H9 (cell line): ENCODE measurements around the gene FITM2. TPM values are rescaled to one million over a fixed set of nuclear protein-coding genes. Genes with fewer than 3 reads are reported as not detected.
A peak's percentile ranks its signal among the peaks of the same experiment; 100 is the strongest.

Source experiments
- DNase-seq: peaks from one replicate; pipeline ENCODE4 v3.0.0-alpha.2; 2017
- H2AFZ ChIP-seq: one replicate; pipeline ENCODE4 v1.6.1; 2013; ENCODE audit warnings: mild to moderate bottlenecking, low read length, control low read depth, moderate library complexity
- H2AK5ac ChIP-seq: 2 replicates; pipeline ENCODE4 v1.6.1; 2013; ENCODE audit warnings: low read length, control low read depth, mixed read lengths; ENCODE audit not compliant: insufficient read length
- H2BK120ac ChIP-seq: one replicate; pipeline ENCODE4 v1.6.1; 2013; ENCODE audit warnings: low read depth, mild to moderate bottlenecking, low read length, control low read depth, inconsistent platforms; ENCODE audit not compliant: poor library complexity, severe bottlenecking
- H2BK12ac ChIP-seq: 2 replicates; pipeline ENCODE4 v1.6.1; 2013; ENCODE audit warnings: low read length, control low read depth, mixed read lengths, low read depth; ENCODE audit not compliant: insufficient read length
- H2BK15ac ChIP-seq: 2 replicates; pipeline ENCODE4 v1.6.1; 2013; ENCODE audit warnings: low read depth, low read length, control low read depth
- H2BK20ac ChIP-seq: one replicate; pipeline ENCODE4 v1.6.1; 2013; ENCODE audit warnings: low read depth, mild to moderate bottlenecking, low read length, control low read depth, inconsistent platforms; ENCODE audit not compliant: poor library complexity, severe bottlenecking
- H2BK5ac ChIP-seq: 2 replicates; pipeline ENCODE4 v1.6.1; 2013; ENCODE audit warnings: low read length, control low read depth, mixed read lengths; ENCODE audit not compliant: insufficient read length
- H3K14ac ChIP-seq: 2 replicates; pipeline ENCODE4 v1.6.1; 2013; ENCODE audit warnings: low read length, control low read depth; ENCODE audit not compliant: insufficient read depth
- H3K18ac ChIP-seq: 2 replicates; pipeline ENCODE4 v1.6.1; 2013; ENCODE audit warnings: low read depth, mild to moderate bottlenecking, mixed read lengths, low read length, control low read depth; ENCODE audit not compliant: insufficient read length
- H3K23ac ChIP-seq: 2 replicates; pipeline ENCODE4 v1.6.1; 2013; ENCODE audit warnings: low read length, control low read depth, mixed read lengths, low read depth; ENCODE audit not compliant: insufficient read length
- H3K23me2 ChIP-seq: 2 replicates; pipeline ENCODE4 v1.6.1; 2013; ENCODE audit warnings: low read depth, mild to moderate bottlenecking, mixed read lengths, low read length, control low read depth; ENCODE audit not compliant: insufficient read length, poor library complexity, severe bottlenecking
- H3K27ac ChIP-seq: 2 replicates; pipeline ENCODE4 v1.5.1; 2013; ENCODE audit warnings: low read length, control low read depth, mixed read lengths, low read depth; ENCODE audit not compliant: insufficient read length
- H3K27me3 ChIP-seq: 2 replicates; pipeline ENCODE4 v1.6.1; 2013; ENCODE audit warnings: low read length, control low read depth, inconsistent platforms; ENCODE audit not compliant: insufficient read depth
- H3K4ac ChIP-seq: 2 replicates; pipeline ENCODE4 v1.6.1; 2013; ENCODE audit warnings: low read depth, mild to moderate bottlenecking, control low read depth, inconsistent platforms, low read length, moderate library complexity
- H3K4me1 ChIP-seq: 2 replicates; pipeline ENCODE4 v1.6.1; 2013; ENCODE audit warnings: low read length, control low read depth, inconsistent platforms; ENCODE audit not compliant: insufficient read depth
- H3K4me2 ChIP-seq: 2 replicates; pipeline ENCODE4 v1.6.1; 2013; ENCODE audit warnings: low read length, control low read depth, mixed read lengths; ENCODE audit not compliant: insufficient read length, insufficient read depth
- H3K56ac ChIP-seq: 2 replicates; pipeline ENCODE4 v1.6.1; 2013; ENCODE audit warnings: low read depth, mild to moderate bottlenecking, mixed read lengths, low read length, control low read depth; ENCODE audit not compliant: insufficient read length
- H3K79me1 ChIP-seq: 2 replicates; pipeline ENCODE4 v1.6.1; 2013; ENCODE audit warnings: low read depth, mild to moderate bottlenecking, moderate library complexity, low read length, control low read depth, inconsistent platforms; ENCODE audit not compliant: insufficient read depth, poor library complexity, severe bottlenecking
- H3K79me2 ChIP-seq: 2 replicates; pipeline ENCODE4 v1.6.1; 2013; ENCODE audit warnings: low read length, control low read depth, inconsistent platforms; ENCODE audit not compliant: insufficient read depth
- H3K9ac ChIP-seq: 2 replicates; pipeline ENCODE4 v1.6.1; 2013; ENCODE audit warnings: low read length, control low read depth, mixed read lengths; ENCODE audit not compliant: insufficient read length; ENCODE audit errors: extremely low read depth
- H3K9me3 ChIP-seq: one replicate; pipeline ENCODE4 v1.6.1; 2013; ENCODE audit warnings: low read depth, low read length, inconsistent platforms; ENCODE audit not compliant: control insufficient read depth
- H3T11ph ChIP-seq: one replicate; pipeline ENCODE4 v1.6.1; 2013; ENCODE audit warnings: mild to moderate bottlenecking, low read length, control low read depth, inconsistent platforms
- H4K20me1 ChIP-seq: one replicate; pipeline ENCODE4 v1.6.1; 2013; ENCODE audit not compliant: control insufficient read depth, insufficient read length, insufficient read depth
- H4K5ac ChIP-seq: 2 replicates; pipeline ENCODE4 v1.6.1; 2013; ENCODE audit warnings: low read depth, mild to moderate bottlenecking, mixed read lengths, low read length, control low read depth; ENCODE audit not compliant: insufficient read length
- H4K8ac ChIP-seq: replicated peaks from 2 replicates; pipeline ENCODE4 v1.6.1; 2013; ENCODE audit warnings: low read length, control low read depth, mixed read lengths, low read depth; ENCODE audit not compliant: insufficient read length
- H4K91ac ChIP-seq: 2 replicates; pipeline ENCODE4 v1.6.1; 2013; ENCODE audit warnings: low read depth, mild to moderate bottlenecking, moderate library complexity, mixed read lengths, low read length, control low read depth; ENCODE audit not compliant: insufficient read length
- H3K27ac Mint-ChIP-seq, 3 experiments: 2 replicates in 2 of 3; 3 replicates in 1 of 3; pipeline ENCODE4 v1.8.0; 2020 to 2021; ENCODE audit warnings: mixed read lengths in 3 of 3, mild to moderate bottlenecking in 1 of 3, moderate library complexity in 1 of 3
- H3K27me3 Mint-ChIP-seq: 2 replicates; pipeline ENCODE4 v1.8.0; 2021; ENCODE audit warnings: low read depth, mild to moderate bottlenecking, moderate library complexity, mixed read lengths
- H3K36me3 Mint-ChIP-seq, 3 experiments: 2 replicates in 2 of 3; 3 replicates in 1 of 3; pipeline ENCODE4 v1.8.0; 2020 to 2021; ENCODE audit warnings: low read depth in 3 of 3, mixed read lengths in 3 of 3; ENCODE audit not compliant: insufficient read depth in 1 of 3
- H3K4me1 Mint-ChIP-seq, 2 experiments: 2 replicates each; pipeline ENCODE4 v1.8.0; 2020; ENCODE audit warnings: mixed read lengths in 2 of 2
- H3K4me3 Mint-ChIP-seq, 2 experiments: 2 replicates in 1 of 2; 3 replicates in 1 of 2; pipeline ENCODE4 v1.8.0; 2020 to 2021; ENCODE audit warnings: mild to moderate bottlenecking in 2 of 2, mixed read lengths in 2 of 2, moderate library complexity in 1 of 2
- H3K9me3 Mint-ChIP-seq, 2 experiments: 2 replicates in 1 of 2; 3 replicates in 1 of 2; pipeline ENCODE4 v1.8.0; 2020; ENCODE audit warnings: mild to moderate bottlenecking in 2 of 2, mixed read lengths in 2 of 2, moderate library complexity in 1 of 2
- WGBS: extraction: QIAGEN DNeasy Blood & Tissue Kit; methylation state at CpG from one replicate; pipeline ENCODE4 v1.1.7; 2013; ENCODE audit warnings: missing lambda C conversion rate, low lambda C conversion rate, mixed read lengths; ENCODE audit not compliant: insufficient read length; ENCODE audit errors: extremely low coverage; 5-methylcytosine and 5-hydroxymethylcytosine counted together
- total RNA-seq: library from RNA; stranded (reverse); gene quantifications from 2 replicates; pipeline ENCODE4 v1.2.1, GENCODE V29; 2021
- TF ChIP-seq, protein P1 (sequence below): fragments of 200-600 bp; sonication (generic); conservative IDR thresholded peaks from 3 replicates; pipeline ENCODE4 v1.8.0; 2021; ENCODE audit warnings: antibody characterized with exemption, mild to moderate bottlenecking

The FITM2 gene
- total RNA-seq, 1 experiment from 2014 or later: 1.7 TPM

DNA sequence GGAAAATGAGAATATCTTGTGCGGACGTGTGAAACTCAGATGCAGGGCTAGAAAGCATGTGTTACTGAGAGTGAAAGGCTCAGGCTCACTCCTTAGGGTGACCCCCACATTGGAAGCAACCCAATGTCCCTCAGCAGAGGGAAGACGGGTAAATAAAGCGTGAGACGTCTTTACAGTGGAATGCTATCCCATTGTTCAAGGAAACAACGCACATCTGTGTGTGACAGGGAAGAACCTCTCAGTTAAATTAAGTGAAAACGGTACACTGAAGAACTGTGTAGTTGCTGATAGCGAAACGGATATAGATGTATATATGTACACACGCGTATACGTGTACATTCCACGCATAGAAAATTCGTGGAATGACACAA, 45.3 kb upstream of the FITM2 start:
- H3K18ac ChIP-seq: no peak overlapping the region
- no peaks in the 10 kb centered on the region for H3K79me1 ChIP-seq
- no peak overlapping the region for H3K23ac ChIP-seq
- no peak overlapping the region for H2BK20ac ChIP-seq
- no peak overlapping the region for H2AFZ ChIP-seq
- H3K9me3 ChIP-seq: no peaks in the 10 kb centered on the region
- Mint-ChIP-seq H3K27ac (no peak overlapping the region), H3K36me3 (no peaks in the 10 kb centered on the region), H3K27me3 (peaks cover 2% of the 10 kb centered on the region), H3K4me3 (no peak overlapping the region), H3K4me1 (peaks cover 6 to 15% of the 10 kb centered on the region in 2 experiments; a peak in 3 of 4 replicates), H3K9me3 (no peaks in the 10 kb centered on the region; a peak in 1 of 5 replicates)
- H3K27ac ChIP-seq: no peak overlapping the region
- TF ChIP-seq, protein P1, sequence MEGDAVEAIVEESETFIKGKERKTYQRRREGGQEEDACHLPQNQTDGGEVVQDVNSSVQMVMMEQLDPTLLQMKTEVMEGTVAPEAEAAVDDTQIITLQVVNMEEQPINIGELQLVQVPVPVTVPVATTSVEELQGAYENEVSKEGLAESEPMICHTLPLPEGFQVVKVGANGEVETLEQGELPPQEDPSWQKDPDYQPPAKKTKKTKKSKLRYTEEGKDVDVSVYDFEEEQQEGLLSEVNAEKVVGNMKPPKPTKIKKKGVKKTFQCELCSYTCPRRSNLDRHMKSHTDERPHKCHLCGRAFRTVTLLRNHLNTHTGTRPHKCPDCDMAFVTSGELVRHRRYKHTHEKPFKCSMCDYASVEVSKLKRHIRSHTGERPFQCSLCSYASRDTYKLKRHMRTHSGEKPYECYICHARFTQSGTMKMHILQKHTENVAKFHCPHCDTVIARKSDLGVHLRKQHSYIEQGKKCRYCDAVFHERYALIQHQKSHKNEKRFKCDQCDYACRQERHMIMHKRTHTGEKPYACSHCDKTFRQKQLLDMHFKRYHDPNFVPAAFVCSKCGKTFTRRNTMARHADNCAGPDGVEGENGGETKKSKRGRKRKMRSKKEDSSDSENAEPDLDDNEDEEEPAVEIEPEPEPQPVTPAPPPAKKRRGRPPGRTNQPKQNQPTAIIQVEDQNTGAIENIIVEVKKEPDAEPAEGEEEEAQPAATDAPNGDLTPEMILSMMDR: no peak
- H3K9ac ChIP-seq: peak overlapping the region; percentile 25
- H3K14ac ChIP-seq: no peak overlapping the region
- H3K23me2 ChIP-seq: no peaks in the 10 kb centered on the region
- H2BK12ac ChIP-seq: no peak overlapping the region
- no peak overlapping the region for H3T11ph ChIP-seq
- H4K20me1 ChIP-seq: no peaks in the 10 kb centered on the region
- H3K4ac ChIP-seq: no peak overlapping the region
- H3K56ac ChIP-seq: no peak overlapping the region
- no peaks in the 10 kb centered on the region for H3K4me1 ChIP-seq
- no peak for DNase-seq
- H3K79me2 ChIP-seq: no peaks in the 10 kb centered on the region
- H2BK120ac ChIP-seq: no peak overlapping the region
- H2AK5ac ChIP-seq: no peak overlapping the region
- H2BK5ac ChIP-seq: no peak overlapping the region
- no peak overlapping the region for H4K5ac ChIP-seq
- H3K27me3 ChIP-seq: no peaks in the 10 kb centered on the region
- H4K8ac ChIP-seq: no peak overlapping the region
- H2BK15ac ChIP-seq: no peak overlapping the region
- no CpG with 5 or more reads among the region's 14 CpGs for WGBS
- H4K91ac ChIP-seq: no peak overlapping the region
- no peak overlapping the region for H3K4me2 ChIP-seq
